ENCODE results near the gene WDR53. TPM values are rescaled to one million over a fixed set of nuclear protein-coding genes. Genes with fewer than 3 reads are reported as not detected.

WDR53 gene
- polyA plus RNA-seq, 1 donor (not counting 4 experiments of a cell fraction or from before 2014, with no cell fraction given), result 14.2 TPM

- H3K4me1 ChIP-seq (ENCODE audit: control insufficient read depth, extremely low read depth, insufficient read depth, low read length), result peaks cover 6% of the 10 kb centered on the region
- H3K9me3 ChIP-seq (ENCODE audit: control insufficient read depth, low read depth, low read length), result peaks cover 9% of the 10 kb centered on the region
- H4K20me1 ChIP-seq (ENCODE audit: control insufficient read depth, extremely low read depth, insufficient read depth, low read length), result no peaks in the 10 kb centered on the region
- H3K4me3 ChIP-seq (ENCODE audit: control insufficient read depth in 2 of 3, extremely low read depth in 1 of 3, insufficient read depth in 2 of 3, low read depth in 1 of 3, low read length in 3 of 3), result no peak overlapping the region
- no peaks in the 10 kb centered on the region for H3K9me1 ChIP-seq (ENCODE audit: control insufficient read depth, extremely low read depth, insufficient read depth, low read length)
- dilution Hi-C loops (cut with MboI; ENCODE audit: extremely low pct_ligation_motif_present, low sequenced_read_pairs), result loop anchor here (25.0 kb wide), 1 partner anchor 255 kb away; no protein-coding TSS in a partner anchor
- H3K79me2 ChIP-seq (ENCODE audit: control insufficient read depth, insufficient read depth, low read length), result no peaks in the 10 kb centered on the region
- FAIRE-seq, result no peak
- no peak overlapping the region for H3K9ac ChIP-seq (ENCODE audit: control insufficient read depth, extremely low read depth, insufficient read depth, low read length)
- H3K27ac ChIP-seq (ENCODE audit: control insufficient read depth, insufficient read depth, low read length), result no peak overlapping the region
- H3K36me3 ChIP-seq (ENCODE audit: control insufficient read depth in 2 of 2, extremely low read depth in 1 of 2, insufficient read depth in 2 of 2, low read length in 2 of 2), result no peaks in the 10 kb centered on the region
- no peak for DNase-seq (ENCODE audit: low read depth, low spot score)
- H3K4me2 ChIP-seq (ENCODE audit: control insufficient read depth, extremely low read depth, insufficient read depth, low read depth, low read length), result no peak overlapping the region
- TF ChIP-seq EZH2 (IDR thresholded peaks at IDR 0.05; ENCODE audit: low read length), result no peak
- TF ChIP-seq CTCF (optimal IDR thresholded peaks at IDR 0.05 in 1 of 3, IDR thresholded peaks at IDR 0.05 in 1 of 3, conservative IDR thresholded peaks at IDR 0.05 in 1 of 3; ENCODE audit: extremely low read depth in 1 of 3, insufficient read depth in 2 of 3, low read length in 3 of 3), result no peak
- no peaks in the 10 kb centered on the region for H3K27me3 ChIP-seq (ENCODE audit: control insufficient read depth, extremely low read depth, insufficient read depth, low read length)
- no peak overlapping the region for H2AFZ ChIP-seq (ENCODE audit: control insufficient read depth, low read length)
Observed at GRCh38 chr3:196517162-196517800, 51.1 kb downstream of the WDR53 start.

- no peak for TF ChIP-seq CTCF (optimal IDR thresholded peaks at IDR 0.05 in 1 of 3, IDR thresholded peaks at IDR 0.05 in 1 of 3, conservative IDR thresholded peaks at IDR 0.05 in 1 of 3; ENCODE audit: extremely low read depth in 1 of 3, insufficient read depth in 2 of 3, low read length in 3 of 3)
- TF ChIP-seq EZH2 (IDR thresholded peaks at IDR 0.05; ENCODE audit: low read length), result no peak
- Histone ChIP-seq H3K36me3 (ENCODE audit: control insufficient read depth in 2 of 2, extremely low read depth in 1 of 2, insufficient read depth in 2 of 2, low read length in 2 of 2) (no peaks in the 10 kb centered on the region), H3K79me2 (ENCODE audit: control insufficient read depth, insufficient read depth, low read length) (no peaks in the 10 kb centered on the region), H4K20me1 (ENCODE audit: control insufficient read depth, extremely low read depth, insufficient read depth, low read length) (no peaks in the 10 kb centered on the region), H3K9me1 (ENCODE audit: control insufficient read depth, extremely low read depth, insufficient read depth, low read length) (no peaks in the 10 kb centered on the region), H2AFZ (ENCODE audit: control insufficient read depth, low read length) (no peak within 1 kb of the TSS), H3K9ac (ENCODE audit: control insufficient read depth, extremely low read depth, insufficient read depth, low read length) (no peak within 1 kb of the TSS), H3K4me1 (ENCODE audit: control insufficient read depth, extremely low read depth, insufficient read depth, low read length) (peaks cover 6% of the 10 kb centered on the region), H3K9me3 (ENCODE audit: control insufficient read depth, low read depth, low read length) (peaks cover 8% of the 10 kb centered on the region), H3K27ac (ENCODE audit: control insufficient read depth, insufficient read depth, low read length) (no peak within 1 kb of the TSS), H3K4me3 (ENCODE audit: control insufficient read depth in 2 of 3, extremely low read depth in 1 of 3, insufficient read depth in 2 of 3, low read depth in 1 of 3, low read length in 3 of 3) (no peak within 1 kb of the TSS), H3K4me2 (ENCODE audit: control insufficient read depth, extremely low read depth, insufficient read depth, low read depth, low read length) (no peak within 1 kb of the TSS), H3K27me3 (ENCODE audit: control insufficient read depth, extremely low read depth, insufficient read depth, low read length) (no peaks in the 10 kb centered on the region)
- FAIRE-seq (no peak), DNase-seq (ENCODE audit: low read depth, low spot score) (no peak)
- dilution Hi-C loops (cut with MboI; ENCODE audit: extremely low pct_ligation_motif_present, low sequenced_read_pairs), result loop anchor here (25.0 kb wide), 1 partner anchor 253 kb away; no protein-coding TSS in a partner anchor
Observed at GRCh38 chr3:196514913-196515621, 53.3 kb downstream of the WDR53 start, which contains the start of gene SMCO1. SMCO1 (minus strand) TSS chr3:196515346; CDS start chr3:196515209, 137 bp downstream.

Measured in keratinocyte (primary cell).